H9 (cell line): ENCODE measurements around the gene TMEM115. TPM values are rescaled to one million over a fixed set of nuclear protein-coding genes. Genes with fewer than 3 reads are reported as not detected.
A peak's percentile ranks its signal among the peaks of the same experiment; 100 is the strongest.

ENCODE experiments used
- DNase-seq: peaks from one replicate; pipeline ENCODE4 v3.0.0-alpha.2; 2017
- H2AFZ ChIP-seq: one replicate; pipeline ENCODE4 v1.6.1; 2013; ENCODE audit warnings: mild to moderate bottlenecking, low read length, control low read depth, moderate library complexity
- H2AK5ac ChIP-seq: 2 replicates; pipeline ENCODE4 v1.6.1; 2013; ENCODE audit warnings: low read length, control low read depth, mixed read lengths; ENCODE audit not compliant: insufficient read length
- H2BK120ac ChIP-seq: one replicate; pipeline ENCODE4 v1.6.1; 2013; ENCODE audit warnings: low read depth, mild to moderate bottlenecking, low read length, control low read depth, inconsistent platforms; ENCODE audit not compliant: poor library complexity, severe bottlenecking
- H2BK12ac ChIP-seq: 2 replicates; pipeline ENCODE4 v1.6.1; 2013; ENCODE audit warnings: low read length, control low read depth, mixed read lengths, low read depth; ENCODE audit not compliant: insufficient read length
- H2BK15ac ChIP-seq: 2 replicates; pipeline ENCODE4 v1.6.1; 2013; ENCODE audit warnings: low read depth, low read length, control low read depth
- H2BK20ac ChIP-seq: one replicate; pipeline ENCODE4 v1.6.1; 2013; ENCODE audit warnings: low read depth, mild to moderate bottlenecking, low read length, control low read depth, inconsistent platforms; ENCODE audit not compliant: poor library complexity, severe bottlenecking
- H2BK5ac ChIP-seq: 2 replicates; pipeline ENCODE4 v1.6.1; 2013; ENCODE audit warnings: low read length, control low read depth, mixed read lengths; ENCODE audit not compliant: insufficient read length
- H3K14ac ChIP-seq: 2 replicates; pipeline ENCODE4 v1.6.1; 2013; ENCODE audit warnings: low read length, control low read depth; ENCODE audit not compliant: insufficient read depth
- H3K18ac ChIP-seq: 2 replicates; pipeline ENCODE4 v1.6.1; 2013; ENCODE audit warnings: low read depth, mild to moderate bottlenecking, mixed read lengths, low read length, control low read depth; ENCODE audit not compliant: insufficient read length
- H3K23ac ChIP-seq: 2 replicates; pipeline ENCODE4 v1.6.1; 2013; ENCODE audit warnings: low read length, control low read depth, mixed read lengths, low read depth; ENCODE audit not compliant: insufficient read length
- H3K23me2 ChIP-seq: 2 replicates; pipeline ENCODE4 v1.6.1; 2013; ENCODE audit warnings: low read depth, mild to moderate bottlenecking, mixed read lengths, low read length, control low read depth; ENCODE audit not compliant: insufficient read length, poor library complexity, severe bottlenecking
- H3K27ac ChIP-seq: 2 replicates; pipeline ENCODE4 v1.5.1; 2013; ENCODE audit warnings: low read length, control low read depth, mixed read lengths, low read depth; ENCODE audit not compliant: insufficient read length
- H3K27me3 ChIP-seq: 2 replicates; pipeline ENCODE4 v1.6.1; 2013; ENCODE audit warnings: low read length, control low read depth, inconsistent platforms; ENCODE audit not compliant: insufficient read depth
- H3K4ac ChIP-seq: 2 replicates; pipeline ENCODE4 v1.6.1; 2013; ENCODE audit warnings: low read depth, mild to moderate bottlenecking, control low read depth, inconsistent platforms, low read length, moderate library complexity
- H3K4me1 ChIP-seq: 2 replicates; pipeline ENCODE4 v1.6.1; 2013; ENCODE audit warnings: low read length, control low read depth, inconsistent platforms; ENCODE audit not compliant: insufficient read depth
- H3K4me2 ChIP-seq: 2 replicates; pipeline ENCODE4 v1.6.1; 2013; ENCODE audit warnings: low read length, control low read depth, mixed read lengths; ENCODE audit not compliant: insufficient read length, insufficient read depth
- H3K56ac ChIP-seq: 2 replicates; pipeline ENCODE4 v1.6.1; 2013; ENCODE audit warnings: low read depth, mild to moderate bottlenecking, mixed read lengths, low read length, control low read depth; ENCODE audit not compliant: insufficient read length
- H3K79me1 ChIP-seq: 2 replicates; pipeline ENCODE4 v1.6.1; 2013; ENCODE audit warnings: low read depth, mild to moderate bottlenecking, moderate library complexity, low read length, control low read depth, inconsistent platforms; ENCODE audit not compliant: insufficient read depth, poor library complexity, severe bottlenecking
- H3K79me2 ChIP-seq: 2 replicates; pipeline ENCODE4 v1.6.1; 2013; ENCODE audit warnings: low read length, control low read depth, inconsistent platforms; ENCODE audit not compliant: insufficient read depth
- H3K9ac ChIP-seq: 2 replicates; pipeline ENCODE4 v1.6.1; 2013; ENCODE audit warnings: low read length, control low read depth, mixed read lengths; ENCODE audit not compliant: insufficient read length; ENCODE audit errors: extremely low read depth
- H3K9me3 ChIP-seq: one replicate; pipeline ENCODE4 v1.6.1; 2013; ENCODE audit warnings: low read depth, low read length, inconsistent platforms; ENCODE audit not compliant: control insufficient read depth
- H3T11ph ChIP-seq: one replicate; pipeline ENCODE4 v1.6.1; 2013; ENCODE audit warnings: mild to moderate bottlenecking, low read length, control low read depth, inconsistent platforms
- H4K20me1 ChIP-seq: one replicate; pipeline ENCODE4 v1.6.1; 2013; ENCODE audit not compliant: control insufficient read depth, insufficient read length, insufficient read depth
- H4K5ac ChIP-seq: 2 replicates; pipeline ENCODE4 v1.6.1; 2013; ENCODE audit warnings: low read depth, mild to moderate bottlenecking, mixed read lengths, low read length, control low read depth; ENCODE audit not compliant: insufficient read length
- H4K8ac ChIP-seq: replicated peaks from 2 replicates; pipeline ENCODE4 v1.6.1; 2013; ENCODE audit warnings: low read length, control low read depth, mixed read lengths, low read depth; ENCODE audit not compliant: insufficient read length
- H4K91ac ChIP-seq: 2 replicates; pipeline ENCODE4 v1.6.1; 2013; ENCODE audit warnings: low read depth, mild to moderate bottlenecking, moderate library complexity, mixed read lengths, low read length, control low read depth; ENCODE audit not compliant: insufficient read length
- H3K27ac Mint-ChIP-seq, 3 experiments: 2 replicates in 2 of 3; 3 replicates in 1 of 3; pipeline ENCODE4 v1.8.0; 2020 to 2021; ENCODE audit warnings: mixed read lengths in 3 of 3, mild to moderate bottlenecking in 1 of 3, moderate library complexity in 1 of 3
- H3K27me3 Mint-ChIP-seq: 2 replicates; pipeline ENCODE4 v1.8.0; 2021; ENCODE audit warnings: low read depth, mild to moderate bottlenecking, moderate library complexity, mixed read lengths
- H3K36me3 Mint-ChIP-seq, 3 experiments: 2 replicates in 2 of 3; 3 replicates in 1 of 3; pipeline ENCODE4 v1.8.0; 2020 to 2021; ENCODE audit warnings: low read depth in 3 of 3, mixed read lengths in 3 of 3; ENCODE audit not compliant: insufficient read depth in 1 of 3
- H3K4me1 Mint-ChIP-seq, 2 experiments: 2 replicates each; pipeline ENCODE4 v1.8.0; 2020; ENCODE audit warnings: mixed read lengths in 2 of 2
- H3K4me3 Mint-ChIP-seq, 2 experiments: 2 replicates in 1 of 2; 3 replicates in 1 of 2; pipeline ENCODE4 v1.8.0; 2020 to 2021; ENCODE audit warnings: mild to moderate bottlenecking in 2 of 2, mixed read lengths in 2 of 2, moderate library complexity in 1 of 2
- H3K9me3 Mint-ChIP-seq, 2 experiments: 2 replicates in 1 of 2; 3 replicates in 1 of 2; pipeline ENCODE4 v1.8.0; 2020; ENCODE audit warnings: mild to moderate bottlenecking in 2 of 2, mixed read lengths in 2 of 2, moderate library complexity in 1 of 2
- CTCF ChIP-seq: fragments of 200-600 bp; sonication (generic); conservative IDR thresholded peaks from 3 replicates; pipeline ENCODE4 v1.8.0; 2021; ENCODE audit warnings: antibody characterized with exemption, mild to moderate bottlenecking
- WGBS: extraction: QIAGEN DNeasy Blood & Tissue Kit; methylation state at CpG from one replicate; pipeline ENCODE4 v1.1.7; 2013; ENCODE audit warnings: missing lambda C conversion rate, low lambda C conversion rate, mixed read lengths; ENCODE audit not compliant: insufficient read length; ENCODE audit errors: extremely low coverage; 5-methylcytosine and 5-hydroxymethylcytosine counted together
- total RNA-seq: library from RNA; stranded (reverse); gene quantifications from 2 replicates; pipeline ENCODE4 v1.2.1, GENCODE V29; 2021

Gene TMEM115
- total RNA-seq, 1 experiment from 2014 or later = 32.3 TPM

GRCh38 chr3:50405249-50405648 lies 45.9 kb upstream of the TMEM115 start:
- no peak overlapping the region for H4K5ac ChIP-seq

More at GRCh38 chr3:50405249-50405648, 45.9 kb upstream of the TMEM115 start:
- Histone ChIP-seq H4K91ac (no peak overlapping the region), H2AFZ (no peak overlapping the region), H3T11ph (no peak overlapping the region), H3K27ac (no peak overlapping the region), H3K27me3 (no peaks in the 10 kb centered on the region; the same call in 1 of the 2 replicates), H3K4me2 (no peak overlapping the region), H3K56ac (no peak overlapping the region), H3K79me2 (no peaks in the 10 kb centered on the region), H3K79me1 (no peaks in the 10 kb centered on the region), H3K23me2 (no peaks in the 10 kb centered on the region), H3K23ac (no peak overlapping the region), H3K4me1 (no peaks in the 10 kb centered on the region), H2AK5ac (no peak overlapping the region), H2BK120ac (no peak overlapping the region), H4K20me1 (no peaks in the 10 kb centered on the region), H2BK20ac (no peak overlapping the region), H3K9ac (no peak overlapping the region), H4K8ac (no peak overlapping the region), H2BK12ac (no peak overlapping the region), H3K14ac (no peak overlapping the region), H3K9me3 (no peaks in the 10 kb centered on the region), H2BK5ac (no peak overlapping the region), H2BK15ac (no peak overlapping the region), H3K4ac (no peak overlapping the region), H3K18ac (no peak overlapping the region)
- no peak for TF ChIP-seq CTCF
- Mint-ChIP-seq H3K4me1 (no peaks in the 10 kb centered on the region), H3K27me3 (peaks cover 23% of the 10 kb centered on the region), H3K9me3 (no peaks in the 10 kb centered on the region; a peak in 1 of 5 replicates), H3K36me3 (no peaks in the 10 kb centered on the region), H3K4me3 (no peak overlapping the region), H3K27ac (no peak overlapping the region)
- DNase-seq = peak; percentile 64
- no CpG with 5 or more reads among the region's 8 CpGs for WGBS
